H9 (cell line): ENCODE results near the gene C6orf136. TPM values are rescaled to one million over a fixed set of nuclear protein-coding genes. Genes with fewer than 3 reads are reported as not detected.

ENCODE experiments used
- DNase-seq: peaks from one replicate; pipeline ENCODE4 v3.0.0-alpha.2; 2017
- H2AFZ ChIP-seq: one replicate; pipeline ENCODE4 v1.6.1; 2013; ENCODE audit warnings: mild to moderate bottlenecking, low read length, control low read depth, moderate library complexity
- H2AK5ac ChIP-seq: 2 replicates; pipeline ENCODE4 v1.6.1; 2013; ENCODE audit warnings: low read length, control low read depth, mixed read lengths; ENCODE audit not compliant: insufficient read length
- H2BK120ac ChIP-seq: one replicate; pipeline ENCODE4 v1.6.1; 2013; ENCODE audit warnings: low read depth, mild to moderate bottlenecking, low read length, control low read depth, inconsistent platforms; ENCODE audit not compliant: poor library complexity, severe bottlenecking
- H2BK12ac ChIP-seq: 2 replicates; pipeline ENCODE4 v1.6.1; 2013; ENCODE audit warnings: low read length, control low read depth, mixed read lengths, low read depth; ENCODE audit not compliant: insufficient read length
- H2BK15ac ChIP-seq: 2 replicates; pipeline ENCODE4 v1.6.1; 2013; ENCODE audit warnings: low read depth, low read length, control low read depth
- H2BK20ac ChIP-seq: one replicate; pipeline ENCODE4 v1.6.1; 2013; ENCODE audit warnings: low read depth, mild to moderate bottlenecking, low read length, control low read depth, inconsistent platforms; ENCODE audit not compliant: poor library complexity, severe bottlenecking
- H2BK5ac ChIP-seq: 2 replicates; pipeline ENCODE4 v1.6.1; 2013; ENCODE audit warnings: low read length, control low read depth, mixed read lengths; ENCODE audit not compliant: insufficient read length
- H3K14ac ChIP-seq: 2 replicates; pipeline ENCODE4 v1.6.1; 2013; ENCODE audit warnings: low read length, control low read depth; ENCODE audit not compliant: insufficient read depth
- H3K18ac ChIP-seq: 2 replicates; pipeline ENCODE4 v1.6.1; 2013; ENCODE audit warnings: low read depth, mild to moderate bottlenecking, mixed read lengths, low read length, control low read depth; ENCODE audit not compliant: insufficient read length
- H3K23ac ChIP-seq: 2 replicates; pipeline ENCODE4 v1.6.1; 2013; ENCODE audit warnings: low read length, control low read depth, mixed read lengths, low read depth; ENCODE audit not compliant: insufficient read length
- H3K23me2 ChIP-seq: 2 replicates; pipeline ENCODE4 v1.6.1; 2013; ENCODE audit warnings: low read depth, mild to moderate bottlenecking, mixed read lengths, low read length, control low read depth; ENCODE audit not compliant: insufficient read length, poor library complexity, severe bottlenecking
- H3K27ac ChIP-seq: 2 replicates; pipeline ENCODE4 v1.5.1; 2013; ENCODE audit warnings: low read length, control low read depth, mixed read lengths, low read depth; ENCODE audit not compliant: insufficient read length
- H3K27me3 ChIP-seq: 2 replicates; pipeline ENCODE4 v1.6.1; 2013; ENCODE audit warnings: low read length, control low read depth, inconsistent platforms; ENCODE audit not compliant: insufficient read depth
- H3K4ac ChIP-seq: 2 replicates; pipeline ENCODE4 v1.6.1; 2013; ENCODE audit warnings: low read depth, mild to moderate bottlenecking, control low read depth, inconsistent platforms, low read length, moderate library complexity
- H3K4me1 ChIP-seq: 2 replicates; pipeline ENCODE4 v1.6.1; 2013; ENCODE audit warnings: low read length, control low read depth, inconsistent platforms; ENCODE audit not compliant: insufficient read depth
- H3K4me2 ChIP-seq: 2 replicates; pipeline ENCODE4 v1.6.1; 2013; ENCODE audit warnings: low read length, control low read depth, mixed read lengths; ENCODE audit not compliant: insufficient read length, insufficient read depth
- H3K56ac ChIP-seq: 2 replicates; pipeline ENCODE4 v1.6.1; 2013; ENCODE audit warnings: low read depth, mild to moderate bottlenecking, mixed read lengths, low read length, control low read depth; ENCODE audit not compliant: insufficient read length
- H3K79me1 ChIP-seq: 2 replicates; pipeline ENCODE4 v1.6.1; 2013; ENCODE audit warnings: low read depth, mild to moderate bottlenecking, moderate library complexity, low read length, control low read depth, inconsistent platforms; ENCODE audit not compliant: insufficient read depth, poor library complexity, severe bottlenecking
- H3K79me2 ChIP-seq: 2 replicates; pipeline ENCODE4 v1.6.1; 2013; ENCODE audit warnings: low read length, control low read depth, inconsistent platforms; ENCODE audit not compliant: insufficient read depth
- H3K9ac ChIP-seq: 2 replicates; pipeline ENCODE4 v1.6.1; 2013; ENCODE audit warnings: low read length, control low read depth, mixed read lengths; ENCODE audit not compliant: insufficient read length; ENCODE audit errors: extremely low read depth
- H3K9me3 ChIP-seq: one replicate; pipeline ENCODE4 v1.6.1; 2013; ENCODE audit warnings: low read depth, low read length, inconsistent platforms; ENCODE audit not compliant: control insufficient read depth
- H3T11ph ChIP-seq: one replicate; pipeline ENCODE4 v1.6.1; 2013; ENCODE audit warnings: mild to moderate bottlenecking, low read length, control low read depth, inconsistent platforms
- H4K20me1 ChIP-seq: one replicate; pipeline ENCODE4 v1.6.1; 2013; ENCODE audit not compliant: control insufficient read depth, insufficient read length, insufficient read depth
- H4K5ac ChIP-seq: 2 replicates; pipeline ENCODE4 v1.6.1; 2013; ENCODE audit warnings: low read depth, mild to moderate bottlenecking, mixed read lengths, low read length, control low read depth; ENCODE audit not compliant: insufficient read length
- H4K8ac ChIP-seq: replicated peaks from 2 replicates; pipeline ENCODE4 v1.6.1; 2013; ENCODE audit warnings: low read length, control low read depth, mixed read lengths, low read depth; ENCODE audit not compliant: insufficient read length
- H4K91ac ChIP-seq: 2 replicates; pipeline ENCODE4 v1.6.1; 2013; ENCODE audit warnings: low read depth, mild to moderate bottlenecking, moderate library complexity, mixed read lengths, low read length, control low read depth; ENCODE audit not compliant: insufficient read length
- H3K27ac Mint-ChIP-seq, 3 experiments: 2 replicates in 2 of 3; 3 replicates in 1 of 3; pipeline ENCODE4 v1.8.0; 2020 to 2021; ENCODE audit warnings: mixed read lengths in 3 of 3, mild to moderate bottlenecking in 1 of 3, moderate library complexity in 1 of 3
- H3K27me3 Mint-ChIP-seq: 2 replicates; pipeline ENCODE4 v1.8.0; 2021; ENCODE audit warnings: low read depth, mild to moderate bottlenecking, moderate library complexity, mixed read lengths
- H3K36me3 Mint-ChIP-seq, 3 experiments: 2 replicates in 2 of 3; 3 replicates in 1 of 3; pipeline ENCODE4 v1.8.0; 2020 to 2021; ENCODE audit warnings: low read depth in 3 of 3, mixed read lengths in 3 of 3; ENCODE audit not compliant: insufficient read depth in 1 of 3
- H3K4me1 Mint-ChIP-seq, 2 experiments: 2 replicates each; pipeline ENCODE4 v1.8.0; 2020; ENCODE audit warnings: mixed read lengths in 2 of 2
- H3K4me3 Mint-ChIP-seq, 2 experiments: 2 replicates in 1 of 2; 3 replicates in 1 of 2; pipeline ENCODE4 v1.8.0; 2020 to 2021; ENCODE audit warnings: mild to moderate bottlenecking in 2 of 2, mixed read lengths in 2 of 2, moderate library complexity in 1 of 2
- H3K9me3 Mint-ChIP-seq, 2 experiments: 2 replicates in 1 of 2; 3 replicates in 1 of 2; pipeline ENCODE4 v1.8.0; 2020; ENCODE audit warnings: mild to moderate bottlenecking in 2 of 2, mixed read lengths in 2 of 2, moderate library complexity in 1 of 2
- CTCF ChIP-seq: fragments of 200-600 bp; sonication (generic); conservative IDR thresholded peaks from 3 replicates; pipeline ENCODE4 v1.8.0; 2021; ENCODE audit warnings: antibody characterized with exemption, mild to moderate bottlenecking
- WGBS: extraction: QIAGEN DNeasy Blood & Tissue Kit; methylation state at CpG from one replicate; pipeline ENCODE4 v1.1.7; 2013; ENCODE audit warnings: missing lambda C conversion rate, low lambda C conversion rate, mixed read lengths; ENCODE audit not compliant: insufficient read length; ENCODE audit errors: extremely low coverage; 5-methylcytosine and 5-hydroxymethylcytosine counted together
- total RNA-seq: library from RNA; stranded (reverse); gene quantifications from 2 replicates; pipeline ENCODE4 v1.2.1, GENCODE V29; 2021

Gene C6orf136
- total RNA-seq, 1 experiment from 2014 or later = 22.2 TPM

DNA sequence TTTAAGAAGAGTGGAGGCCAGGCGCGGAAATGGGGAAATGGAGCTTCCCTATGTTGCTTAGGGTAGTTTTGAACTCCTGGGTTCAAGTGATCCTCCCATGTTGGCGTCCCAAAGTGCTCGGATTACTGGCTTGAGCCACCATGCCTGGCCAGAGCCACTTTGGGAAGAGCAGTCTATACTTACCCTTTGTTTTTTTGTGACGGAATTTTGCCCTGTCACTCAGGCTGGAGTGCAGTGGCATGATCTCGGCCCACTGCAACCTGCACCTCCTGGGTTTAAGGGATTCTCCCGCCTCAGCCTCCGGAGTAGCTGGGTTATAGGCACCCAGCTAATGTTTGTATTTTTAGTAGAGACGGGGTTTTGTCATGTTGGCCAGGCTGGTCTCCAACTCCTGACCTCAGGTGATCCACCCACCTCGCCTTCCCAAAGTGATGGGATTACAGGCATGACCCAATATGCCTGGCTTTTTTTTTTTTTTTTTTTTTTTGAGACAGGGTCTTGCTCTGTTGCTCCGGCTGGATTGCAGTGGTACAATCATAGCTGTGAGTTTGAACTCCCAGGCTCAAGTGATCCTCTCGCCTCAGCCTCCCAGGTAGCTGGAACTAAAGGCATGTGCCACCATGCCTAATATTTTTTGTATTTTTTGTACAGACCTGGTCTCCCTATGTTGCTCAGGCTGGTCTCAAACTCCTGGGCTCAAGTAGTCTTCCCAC lies 47.9 kb upstream of the C6orf136 start:
- Histone ChIP-seq H3K23me2 (no peaks in the 10 kb centered on the region), H2BK5ac (no peak overlapping the region), H2BK15ac (no peak overlapping the region), H3K9me3 (no peaks in the 10 kb centered on the region), H3K9ac (no peak overlapping the region), H3K14ac (no peak overlapping the region), H3K4me2 (no peak overlapping the region), H3K79me1 (no peaks in the 10 kb centered on the region), H3K4ac (no peak overlapping the region), H3T11ph (no peak overlapping the region), H3K56ac (no peak overlapping the region), H3K23ac (no peak overlapping the region), H3K4me1 (no peaks in the 10 kb centered on the region), H3K27me3 (no peaks in the 10 kb centered on the region), H3K18ac (no peak overlapping the region), H3K27ac (no peak overlapping the region), H2BK20ac (no peak overlapping the region), H4K5ac (no peak overlapping the region), H2BK120ac (no peak overlapping the region), H4K20me1 (peaks cover 3% of the 10 kb centered on the region), H4K91ac (no peak overlapping the region), H2AFZ (no peak overlapping the region), H4K8ac (no peak overlapping the region), H2BK12ac (no peak overlapping the region), H2AK5ac (no peak overlapping the region), H3K79me2 (no peaks in the 10 kb centered on the region)
- DNase-seq = no peak
- H3K36me3 Mint-ChIP-seq = peaks cover 36 to 67% (median 57%) of the 10 kb centered on the region in 3 experiments
- WGBS = no CpG with 5 or more reads among the region's 12 CpGs
- no peaks in the 10 kb centered on the region for H3K9me3 Mint-ChIP-seq
- peaks cover 0 to 2% of the 10 kb centered on the region in 2 experiments; a peak in 1 of 4 replicates for H3K4me1 Mint-ChIP-seq
- no peak overlapping the region for H3K4me3 Mint-ChIP-seq
- no peak for TF ChIP-seq CTCF
- no peaks in the 10 kb centered on the region; the same call in none of the 2 replicates for H3K27me3 Mint-ChIP-seq
- H3K27ac Mint-ChIP-seq = peak overlapping the region in 1 of 3 experiments; percentile 87; a peak in 3 of 7 replicates
